NCI-H2107 treated with DMSO at 0.1 percent for 48 hours (cell line): ENCODE measurements around the gene PAPPA2.

ENCODE experiments used
- DNase-seq: peaks from one replicate; lab custom pipeline; 2025; ENCODE audit not compliant: unreplicated experiment; lab: John Stamatoyannopoulos, UW

Gene PAPPA2

GRCh38 chr1:176843352-176844297 is 380.6 kb downstream of the PAPPA2 start:
- DNase-seq: peak; percentile 25

GRCh38 chr1:176847052-176847451 is 384.1 kb downstream of the PAPPA2 start:
- DNase-seq: no peak

- no peak for DNase-seq
Measured at GRCh38 chr1:176849281-176849680, 386.3 kb downstream of the PAPPA2 start.

- DNase-seq: no peak
Measured at GRCh38 chr1:176850871-176851270, 387.9 kb downstream of the PAPPA2 start.

GRCh38 chr1:176852124-176852523 is 389.1 kb downstream of the PAPPA2 start:
- DNase-seq: no peak

- DNase-seq: no peak
Measured at GRCh38 chr1:176853503-176853902, 390.5 kb downstream of the PAPPA2 start.

- no peak for DNase-seq
Measured at GRCh38 chr1:176854121-176854520, 391.1 kb downstream of the PAPPA2 start.

GRCh38 chr1:176854758-176855745 is 392.1 kb downstream of the PAPPA2 start:
- DNase-seq: no peak

GRCh38 chr1:176857632-176858031 is 394.7 kb downstream of the PAPPA2 start:
- DNase-seq: no peak

- no peak for DNase-seq
Measured at GRCh38 chr1:176858433-176858916, 395.5 kb downstream of the PAPPA2 start.

GRCh38 chr1:176863613-176864012 is 400.6 kb downstream of the PAPPA2 start:
- no peak for DNase-seq

- no peak for DNase-seq
Measured at GRCh38 chr1:176864211-176864610, 401.2 kb downstream of the PAPPA2 start.

- no peak for DNase-seq
Measured at GRCh38 chr1:176866011-176866714, 403.2 kb downstream of the PAPPA2 start.

- no peak for DNase-seq
Measured at GRCh38 chr1:176869577-176869976, 406.6 kb downstream of the PAPPA2 start.

GRCh38 chr1:176876966-176877515 is 414.1 kb downstream of the PAPPA2 start:
- no peak for DNase-seq

GRCh38 chr1:176877557-176877956 is 414.6 kb downstream of the PAPPA2 start:
- DNase-seq: no peak

GRCh38 chr1:176878750-176879536 is 416.0 kb downstream of the PAPPA2 start:
- DNase-seq: no peak

- DNase-seq: no peak
Measured at GRCh38 chr1:176879784-176880620, 417.0 kb downstream of the PAPPA2 start.
